Measurements from ENCODE around the gene FRYL.

GRCh38 chr4:48778431-48779094, 1.5 kb downstream of the FRYL start:
- TF ChIP-seq EZH2 (IDR thresholded peaks at IDR 0.05) (no peak), POLR2AphosphoS5 (IDR thresholded peaks at IDR 0.05; ENCODE audit: borderline replicate concordance, low read depth, low read length) (no peak), FOXP2 (optimal IDR thresholded peaks at IDR 0.05; ENCODE audit: control extremely low read depth, extremely low read length, insufficient read depth) (no peak)

Data from SK-N-MC (cell line).